ENCODE measurements around the gene GNG7. TPM values are rescaled to one million over a fixed set of nuclear protein-coding genes. Genes with fewer than 3 reads are reported as not detected.
"Not testable (repeated sequence)": the region's sequence is repeated elsewhere in the genome, so short reads cannot be mapped to it uniquely, and the experiment has no call there.

Gene GNG7
- total RNA-seq, 1 experiment from 2014 or later = 7.7 TPM

DNA sequence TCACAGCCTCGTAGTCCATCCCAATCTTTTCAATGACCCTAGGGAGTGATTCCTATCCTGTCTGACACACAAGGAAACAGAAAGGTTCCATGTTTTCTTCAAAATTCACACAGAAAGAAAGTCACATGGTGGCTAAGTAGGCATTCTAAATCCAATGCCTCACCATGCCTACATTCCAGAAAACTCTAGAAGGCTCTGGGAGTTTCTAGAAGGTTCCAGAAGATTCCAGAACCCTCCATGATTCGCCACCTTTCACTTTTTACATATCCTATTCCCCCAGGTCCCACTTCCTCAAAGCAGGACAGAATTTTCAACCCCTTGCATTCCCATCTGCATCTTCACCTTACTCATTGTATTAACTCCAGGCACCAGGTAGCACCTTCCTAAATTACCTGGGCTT lies 23.1 kb downstream of the GNG7 start:
- peaks cover 33% of the 10 kb centered on the region for H3K27me3 Mint-ChIP-seq (ENCODE audit: low read depth)

DNA sequence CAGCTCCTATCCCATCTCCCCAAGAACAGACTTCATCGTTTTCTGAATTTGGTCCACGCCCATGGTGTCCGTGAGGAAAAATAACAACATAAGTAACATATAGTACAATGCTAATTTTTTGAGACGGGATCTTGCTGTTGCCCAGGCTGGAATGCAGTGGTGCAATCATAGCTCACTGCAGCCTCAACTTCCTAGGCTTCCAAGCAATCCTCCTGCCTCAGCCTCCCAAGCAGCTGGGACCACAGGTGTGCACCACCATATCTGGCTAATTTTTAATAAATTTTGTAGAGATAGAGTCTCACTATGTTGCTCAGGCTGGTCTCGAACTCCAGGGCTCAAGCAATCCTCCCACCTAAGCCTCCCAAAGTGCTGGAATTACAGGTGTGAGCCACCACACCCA lies 23.5 kb downstream of the GNG7 start:
- H4K8ac ChIP-seq (replicated peaks; ENCODE audit: insufficient read length, low read depth, low read length); H3T11ph ChIP-seq (ENCODE audit: low read length); H4K91ac ChIP-seq (ENCODE audit: insufficient read length, low read depth, low read length); H3K4me2 ChIP-seq (ENCODE audit: insufficient read depth, insufficient read length, low read length); H3K23me2 ChIP-seq (ENCODE audit: insufficient read length, low read depth, low read length, poor library complexity, severe bottlenecking); H2BK20ac ChIP-seq (ENCODE audit: low read depth, low read length, poor library complexity, severe bottlenecking); H4K5ac ChIP-seq (ENCODE audit: insufficient read length, low read depth, low read length); H3K9me3 ChIP-seq (ENCODE audit: control insufficient read depth, low read depth, low read length); H3K79me1 ChIP-seq (ENCODE audit: insufficient read depth, low read depth, low read length, poor library complexity, severe bottlenecking); H3K9me3 Mint-ChIP-seq; H2AK5ac ChIP-seq (ENCODE audit: insufficient read length, low read length); H2BK5ac ChIP-seq (ENCODE audit: insufficient read length, low read length); H2BK120ac ChIP-seq (ENCODE audit: low read depth, low read length, poor library complexity, severe bottlenecking); H2BK15ac ChIP-seq (ENCODE audit: low read depth, low read length); H2AFZ ChIP-seq (ENCODE audit: low read length); H3K4me3 Mint-ChIP-seq; H3K4me1 ChIP-seq (ENCODE audit: insufficient read depth, low read length); H3K4ac ChIP-seq (ENCODE audit: low read depth, low read length); H3K14ac ChIP-seq (ENCODE audit: insufficient read depth, low read length); H3K56ac ChIP-seq (ENCODE audit: insufficient read length, low read depth, low read length); H3K27ac ChIP-seq (ENCODE audit: insufficient read length, low read depth, low read length); H3K27me3 ChIP-seq (ENCODE audit: insufficient read depth, low read length); H3K9ac ChIP-seq (ENCODE audit: extremely low read depth, insufficient read length, low read length); H4K20me1 ChIP-seq (ENCODE audit: control insufficient read depth, insufficient read depth, insufficient read length); DNase-seq; H3K23ac ChIP-seq (ENCODE audit: insufficient read length, low read depth, low read length); H3K36me3 Mint-ChIP-seq (ENCODE audit: insufficient read depth in 1 of 3, low read depth in 3 of 3); H3K18ac ChIP-seq (ENCODE audit: insufficient read length, low read depth, low read length); H2BK12ac ChIP-seq (ENCODE audit: insufficient read length, low read depth, low read length); H3K79me2 ChIP-seq (ENCODE audit: insufficient read depth, low read length): not testable (repeated sequence)
- H3K27me3 Mint-ChIP-seq (ENCODE audit: low read depth) = peaks cover 34% of the 10 kb centered on the region
- H3K27ac Mint-ChIP-seq = peak overlapping the region in 1 of 3 experiments; percentile 14; a peak in 1 of 7 replicates
- WGBS (ENCODE audit: extremely low coverage, insufficient read length, low lambda C conversion rate) = no CpG with 5 or more reads among the region's 5 CpGs
- peaks cover 14 to 17% of the 10 kb centered on the region in 2 experiments for H3K4me1 Mint-ChIP-seq

More for the DNA sequence above, 23.1 kb downstream of the GNG7 start:
- H3T11ph ChIP-seq (ENCODE audit: low read length) = no peak overlapping the region
- no peak overlapping the region for H3K9ac ChIP-seq (ENCODE audit: extremely low read depth, insufficient read length, low read length)
- H3K18ac ChIP-seq (ENCODE audit: insufficient read length, low read depth, low read length) = no peak overlapping the region
- no peaks in the 10 kb centered on the region for H3K79me2 ChIP-seq (ENCODE audit: insufficient read depth, low read length)
- no peak for DNase-seq
- no peak overlapping the region for H2BK20ac ChIP-seq (ENCODE audit: low read depth, low read length, poor library complexity, severe bottlenecking)
- Mint-ChIP-seq H3K4me3 (no peak overlapping the region), H3K27ac (0 out of 7 replicates have a peak overlapping the region, but pooled peaks of 1 of the 3 experiments have one; percentile 35), H3K4me1 (peaks cover 14% of the 10 kb centered on the region in 2 experiments), H3K36me3 (ENCODE audit: insufficient read depth in 1 of 3, low read depth in 3 of 3) (peaks cover 0 to 5% (median 5%) of the 10 kb centered on the region in 3 experiments; a peak in 5 of 7 replicates), H3K9me3 (peaks cover 0 to 2% of the 10 kb centered on the region in 2 experiments; a peak in 2 of 5 replicates)
- TF ChIP-seq, protein P1, sequence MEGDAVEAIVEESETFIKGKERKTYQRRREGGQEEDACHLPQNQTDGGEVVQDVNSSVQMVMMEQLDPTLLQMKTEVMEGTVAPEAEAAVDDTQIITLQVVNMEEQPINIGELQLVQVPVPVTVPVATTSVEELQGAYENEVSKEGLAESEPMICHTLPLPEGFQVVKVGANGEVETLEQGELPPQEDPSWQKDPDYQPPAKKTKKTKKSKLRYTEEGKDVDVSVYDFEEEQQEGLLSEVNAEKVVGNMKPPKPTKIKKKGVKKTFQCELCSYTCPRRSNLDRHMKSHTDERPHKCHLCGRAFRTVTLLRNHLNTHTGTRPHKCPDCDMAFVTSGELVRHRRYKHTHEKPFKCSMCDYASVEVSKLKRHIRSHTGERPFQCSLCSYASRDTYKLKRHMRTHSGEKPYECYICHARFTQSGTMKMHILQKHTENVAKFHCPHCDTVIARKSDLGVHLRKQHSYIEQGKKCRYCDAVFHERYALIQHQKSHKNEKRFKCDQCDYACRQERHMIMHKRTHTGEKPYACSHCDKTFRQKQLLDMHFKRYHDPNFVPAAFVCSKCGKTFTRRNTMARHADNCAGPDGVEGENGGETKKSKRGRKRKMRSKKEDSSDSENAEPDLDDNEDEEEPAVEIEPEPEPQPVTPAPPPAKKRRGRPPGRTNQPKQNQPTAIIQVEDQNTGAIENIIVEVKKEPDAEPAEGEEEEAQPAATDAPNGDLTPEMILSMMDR (conservative IDR thresholded peaks at IDR 0.05) = no peak
- no peaks in the 10 kb centered on the region for H3K79me1 ChIP-seq (ENCODE audit: insufficient read depth, low read depth, low read length, poor library complexity, severe bottlenecking)
- H3K56ac ChIP-seq (ENCODE audit: insufficient read length, low read depth, low read length) = no peak overlapping the region
- no peak overlapping the region for H3K4me2 ChIP-seq (ENCODE audit: insufficient read depth, insufficient read length, low read length)
- no peak overlapping the region for H3K23ac ChIP-seq (ENCODE audit: insufficient read length, low read depth, low read length)
- H2BK15ac ChIP-seq (ENCODE audit: low read depth, low read length) = no peak overlapping the region
- H2BK5ac ChIP-seq (ENCODE audit: insufficient read length, low read length) = no peak overlapping the region
- H3K4ac ChIP-seq (ENCODE audit: low read depth, low read length) = no peak overlapping the region
- no peaks in the 10 kb centered on the region for H4K20me1 ChIP-seq (ENCODE audit: control insufficient read depth, insufficient read depth, insufficient read length)
- H4K91ac ChIP-seq (ENCODE audit: insufficient read length, low read depth, low read length) = no peak overlapping the region
- WGBS (ENCODE audit: extremely low coverage, insufficient read length, low lambda C conversion rate) = no CpG with 5 or more reads among the region's 2 CpGs
- no peak overlapping the region for H3K14ac ChIP-seq (ENCODE audit: insufficient read depth, low read length)
- no peak overlapping the region for H2AFZ ChIP-seq (ENCODE audit: low read length)
- H3K9me3 ChIP-seq (ENCODE audit: control insufficient read depth, low read depth, low read length) = no peaks in the 10 kb centered on the region
- H3K23me2 ChIP-seq (ENCODE audit: insufficient read length, low read depth, low read length, poor library complexity, severe bottlenecking) = no peaks in the 10 kb centered on the region
- H2AK5ac ChIP-seq (ENCODE audit: insufficient read length, low read length) = no peak overlapping the region
- no peak overlapping the region for H2BK120ac ChIP-seq (ENCODE audit: low read depth, low read length, poor library complexity, severe bottlenecking)
- no peak overlapping the region for H4K8ac ChIP-seq (replicated peaks; ENCODE audit: insufficient read length, low read depth, low read length)
- peaks cover 4% of the 10 kb centered on the region; the same call in 1 of the 2 replicates for H3K4me1 ChIP-seq (ENCODE audit: insufficient read depth, low read length)
- no peaks in the 10 kb centered on the region for H3K27me3 ChIP-seq (ENCODE audit: insufficient read depth, low read length)
- no peak overlapping the region for H2BK12ac ChIP-seq (ENCODE audit: insufficient read length, low read depth, low read length)
- no peak overlapping the region for H3K27ac ChIP-seq (ENCODE audit: insufficient read length, low read depth, low read length)
- H4K5ac ChIP-seq (ENCODE audit: insufficient read length, low read depth, low read length) = no peak overlapping the region
